ENCODE results near the gene DYSF. TPM values are rescaled to one million over a fixed set of nuclear protein-coding genes. Genes with fewer than 3 reads are reported as not detected.
A peak's percentile ranks its signal among the peaks of the same experiment; 100 is the strongest.

DYSF gene
- polyA plus RNA-seq, 1 of the 3 experiments (the other 2 are of a cell fraction): 0.10 TPM

DNA sequence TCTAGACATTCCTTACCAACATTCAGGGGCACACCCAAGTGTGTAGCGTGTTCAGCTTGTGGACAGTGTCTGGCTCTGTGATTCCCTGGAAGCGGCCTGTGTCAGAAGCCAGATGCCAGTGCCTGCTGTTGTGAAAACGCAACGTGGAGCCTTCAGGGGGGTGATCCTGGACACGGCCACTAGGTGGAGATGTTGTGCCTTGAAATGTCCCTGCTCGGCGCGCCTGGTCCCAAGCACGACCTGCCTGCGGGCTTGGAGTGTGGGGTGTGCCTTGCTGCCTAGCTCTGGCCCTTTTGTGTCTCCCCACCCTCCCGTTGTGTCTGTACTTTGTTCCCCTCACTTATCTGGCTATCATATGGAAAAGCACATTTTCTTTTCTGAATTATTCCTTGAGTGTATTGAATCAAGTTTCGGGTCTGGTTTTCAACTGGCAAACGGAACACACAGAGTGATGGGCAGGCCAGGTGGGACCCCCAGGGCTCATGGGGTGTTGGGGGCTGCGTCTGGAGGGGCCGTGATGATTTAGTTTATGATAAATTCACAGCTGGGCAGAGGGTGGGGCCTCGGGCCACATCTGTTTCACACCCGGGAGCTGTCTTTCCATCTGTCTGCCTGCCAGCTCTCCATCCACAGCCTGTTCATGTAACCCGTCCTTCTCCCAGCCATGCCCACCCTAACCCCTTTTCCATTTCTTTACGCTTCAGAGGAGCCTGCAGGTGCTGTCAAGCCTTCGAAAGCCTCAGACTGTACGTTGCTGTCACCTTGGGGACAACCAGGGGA is 95.5 kb downstream of the DYSF start:
- WGBS (ENCODE audit: low lambda C conversion rate): 59% methylated on average over 12 of the region's 21 CpGs
- no peak overlapping the region for H3K27ac ChIP-seq (ENCODE audit: low read depth in 2 of 2, low read length in 1 of 2)
- no peak overlapping the region for H3K4me3 ChIP-seq (ENCODE audit: low read depth in 2 of 2, low read length in 1 of 2)
- H3K4me1 ChIP-seq (ENCODE audit: control insufficient read depth in 1 of 2, insufficient read depth in 2 of 2, low read depth in 1 of 2, low read length in 1 of 2): no peaks in the 10 kb centered on the region; a peak in 1 of 4 replicates
- no peak overlapping the region for H3K9ac ChIP-seq
- POLR2A ChIA-PET: no interaction called here
- no peaks in the 10 kb centered on the region for H4K20me1 ChIP-seq (ENCODE audit: insufficient read depth)
- H3K79me2 ChIP-seq (ENCODE audit: insufficient read depth): no peaks in the 10 kb centered on the region
- H3K9me2 ChIP-seq: no peaks in the 10 kb centered on the region
- H2AFZ ChIP-seq (ENCODE audit: low read depth): no peak overlapping the region
- TF ChIP-seq RAD21 (IDR thresholded peaks at IDR 0.05; ENCODE audit: low read length): peak; percentile 81
- TF ChIP-seq NRF1 (IDR thresholded peaks at IDR 0.05; ENCODE audit: low read depth, low read length): no peak
- peak; percentile 62; the same call in 1 of the 2 replicates for TF ChIP-seq SMC3 (IDR thresholded peaks at IDR 0.05; ENCODE audit: low read depth, low read length)
- TF ChIP-seq, protein P1, sequence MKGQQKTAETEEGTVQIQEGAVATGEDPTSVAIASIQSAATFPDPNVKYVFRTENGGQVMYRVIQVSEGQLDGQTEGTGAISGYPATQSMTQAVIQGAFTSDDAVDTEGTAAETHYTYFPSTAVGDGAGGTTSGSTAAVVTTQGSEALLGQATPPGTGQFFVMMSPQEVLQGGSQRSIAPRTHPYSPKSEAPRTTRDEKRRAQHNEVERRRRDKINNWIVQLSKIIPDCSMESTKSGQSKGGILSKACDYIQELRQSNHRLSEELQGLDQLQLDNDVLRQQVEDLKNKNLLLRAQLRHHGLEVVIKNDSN (IDR thresholded peaks at IDR 0.05; ENCODE audit: borderline replicate concordance, low read depth): no peak
- TF ChIP-seq, protein P2, sequence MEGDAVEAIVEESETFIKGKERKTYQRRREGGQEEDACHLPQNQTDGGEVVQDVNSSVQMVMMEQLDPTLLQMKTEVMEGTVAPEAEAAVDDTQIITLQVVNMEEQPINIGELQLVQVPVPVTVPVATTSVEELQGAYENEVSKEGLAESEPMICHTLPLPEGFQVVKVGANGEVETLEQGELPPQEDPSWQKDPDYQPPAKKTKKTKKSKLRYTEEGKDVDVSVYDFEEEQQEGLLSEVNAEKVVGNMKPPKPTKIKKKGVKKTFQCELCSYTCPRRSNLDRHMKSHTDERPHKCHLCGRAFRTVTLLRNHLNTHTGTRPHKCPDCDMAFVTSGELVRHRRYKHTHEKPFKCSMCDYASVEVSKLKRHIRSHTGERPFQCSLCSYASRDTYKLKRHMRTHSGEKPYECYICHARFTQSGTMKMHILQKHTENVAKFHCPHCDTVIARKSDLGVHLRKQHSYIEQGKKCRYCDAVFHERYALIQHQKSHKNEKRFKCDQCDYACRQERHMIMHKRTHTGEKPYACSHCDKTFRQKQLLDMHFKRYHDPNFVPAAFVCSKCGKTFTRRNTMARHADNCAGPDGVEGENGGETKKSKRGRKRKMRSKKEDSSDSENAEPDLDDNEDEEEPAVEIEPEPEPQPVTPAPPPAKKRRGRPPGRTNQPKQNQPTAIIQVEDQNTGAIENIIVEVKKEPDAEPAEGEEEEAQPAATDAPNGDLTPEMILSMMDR (IDR thresholded peaks at IDR 0.05): peak; percentile 76
- TF ChIP-seq YY1 (IDR thresholded peaks at IDR 0.05; ENCODE audit: low read depth): no peak
- peak; percentile 13; the same call in 1 of the 2 replicates for TF ChIP-seq RCOR1 (IDR thresholded peaks at IDR 0.05; ENCODE audit: low read length)
- H3K9me3 ChIP-seq: no peaks in the 10 kb centered on the region
- no peak overlapping the region for H3K4me2 ChIP-seq
- CTCF ChIA-PET: interaction anchor here (0.5 to 6.3 kb wide), 34 partner anchors 10 to 1223 kb away, joined by 3 to 70 read pairs (median 4); partner anchors contain the start of gene CYP26B1
- peak; percentile 90 for DNase-seq
- no peaks in the 10 kb centered on the region; the same call in 1 of the 2 replicates for H3K27me3 ChIP-seq (ENCODE audit: insufficient read depth)
- no peaks in the 10 kb centered on the region for H3F3A ChIP-seq (replicated peaks; ENCODE audit: insufficient read depth)
- no peaks in the 10 kb centered on the region for H3K36me3 ChIP-seq (replicated peaks in 1 of 2; ENCODE audit: control insufficient read depth in 1 of 2, insufficient read depth in 2 of 2, low read length in 1 of 2)

- no peaks in the 10 kb centered on the region; a peak in 1 of 4 replicates for H3K4me1 ChIP-seq (ENCODE audit: control insufficient read depth in 1 of 2, insufficient read depth in 2 of 2, low read depth in 1 of 2, low read length in 1 of 2)
- TF ChIP-seq FOXJ3 (CRISPR knock-in tag; IDR thresholded peaks at IDR 0.05): no peak
- no peak for TF ChIP-seq YY1 (IDR thresholded peaks at IDR 0.05; ENCODE audit: low read depth)
- TF ChIP-seq MXI1 (IDR thresholded peaks at IDR 0.05; ENCODE audit: low read depth, low read length): no peak
- no peak for TF ChIP-seq CHD2 (IDR thresholded peaks at IDR 0.05; ENCODE audit: low read length, partially characterized antibody)
- no peak for TF ChIP-seq RAD21 (IDR thresholded peaks at IDR 0.05; ENCODE audit: low read length)
- CTCF ChIA-PET: interaction anchor here (0.6 to 4.6 kb wide), 9 partner anchors 21 to 1029 kb away, joined by 3 to 37 read pairs (median 5); no protein-coding TSS in a partner anchor
- no peaks in the 10 kb centered on the region for H3K9me2 ChIP-seq
- H3K27me3 ChIP-seq (ENCODE audit: insufficient read depth): no peaks in the 10 kb centered on the region; the same call in 1 of the 2 replicates
- H3K9me3 ChIP-seq: no peaks in the 10 kb centered on the region
- no peak for DNase-seq
- POLR2A ChIA-PET: no interaction called here
- WGBS (ENCODE audit: low lambda C conversion rate): 67% methylated on average over 11 of the region's 11 CpGs
- no peaks in the 10 kb centered on the region for H4K20me1 ChIP-seq (ENCODE audit: insufficient read depth)
- H3K79me2 ChIP-seq (ENCODE audit: insufficient read depth): no peaks in the 10 kb centered on the region
- no peak overlapping the region for H3K4me3 ChIP-seq (ENCODE audit: low read depth in 2 of 2, low read length in 1 of 2)
- no peak overlapping the region for H3K4me2 ChIP-seq
- no peaks in the 10 kb centered on the region for H3F3A ChIP-seq (replicated peaks; ENCODE audit: insufficient read depth)
- no peak overlapping the region for H3K9ac ChIP-seq
- no peaks in the 10 kb centered on the region for H3K36me3 ChIP-seq (replicated peaks in 1 of 2; ENCODE audit: control insufficient read depth in 1 of 2, insufficient read depth in 2 of 2, low read length in 1 of 2)
- no peak overlapping the region for H2AFZ ChIP-seq (ENCODE audit: low read depth)
- H3K27ac ChIP-seq (ENCODE audit: low read depth in 2 of 2, low read length in 1 of 2): no peak overlapping the region
Measured at GRCh38 chr2:71550801-71551630, 97.7 kb downstream of the DYSF start.
